ENCODE measurements around the gene AGAP3.

The AGAP3 gene

DNA sequence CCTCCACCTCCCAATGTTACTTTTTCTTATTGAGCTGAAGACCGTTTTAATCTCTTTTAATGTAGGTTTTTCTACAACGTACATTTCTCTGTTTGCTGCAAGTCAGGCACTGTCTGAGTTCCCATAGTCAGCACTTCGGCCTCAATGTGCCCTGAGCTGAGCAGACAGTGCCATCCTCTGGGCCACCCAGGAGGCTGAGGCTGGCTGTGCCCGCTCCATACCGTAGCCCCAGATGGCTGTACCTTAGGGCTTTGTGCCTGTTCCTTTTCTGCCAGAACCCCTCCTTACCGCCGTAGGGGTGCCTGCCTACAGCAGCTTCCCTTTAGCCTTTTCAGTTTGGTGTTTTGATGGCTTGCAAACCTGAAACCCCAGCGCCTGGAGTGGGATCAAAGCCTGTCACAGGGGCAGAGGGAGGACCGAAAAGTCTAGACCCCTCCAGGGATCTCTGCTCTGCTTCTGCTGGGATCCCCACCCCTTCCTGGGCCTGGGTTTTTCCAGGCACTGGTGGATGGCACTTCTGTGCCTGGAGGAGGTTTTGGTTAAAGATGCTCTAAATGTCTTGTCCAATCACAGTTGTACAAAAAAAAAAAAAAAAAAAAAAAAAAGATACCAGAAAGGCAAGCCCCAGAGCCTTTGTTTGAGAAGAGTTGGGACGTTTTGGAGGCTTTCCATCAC lies 9.0 kb downstream of the AGAP3 start:
- DNase-seq: peak in 1 of 42 donors; percentile 30
- intact Hi-C loops (cut with DNase I): no loop called here

- DNase-seq: no peak
- intact Hi-C loops (cut with DNase I): no loop called here
Measured at GRCh38 chr7:151095828-151096475, 9.7 kb downstream of the AGAP3 start.

DNA sequence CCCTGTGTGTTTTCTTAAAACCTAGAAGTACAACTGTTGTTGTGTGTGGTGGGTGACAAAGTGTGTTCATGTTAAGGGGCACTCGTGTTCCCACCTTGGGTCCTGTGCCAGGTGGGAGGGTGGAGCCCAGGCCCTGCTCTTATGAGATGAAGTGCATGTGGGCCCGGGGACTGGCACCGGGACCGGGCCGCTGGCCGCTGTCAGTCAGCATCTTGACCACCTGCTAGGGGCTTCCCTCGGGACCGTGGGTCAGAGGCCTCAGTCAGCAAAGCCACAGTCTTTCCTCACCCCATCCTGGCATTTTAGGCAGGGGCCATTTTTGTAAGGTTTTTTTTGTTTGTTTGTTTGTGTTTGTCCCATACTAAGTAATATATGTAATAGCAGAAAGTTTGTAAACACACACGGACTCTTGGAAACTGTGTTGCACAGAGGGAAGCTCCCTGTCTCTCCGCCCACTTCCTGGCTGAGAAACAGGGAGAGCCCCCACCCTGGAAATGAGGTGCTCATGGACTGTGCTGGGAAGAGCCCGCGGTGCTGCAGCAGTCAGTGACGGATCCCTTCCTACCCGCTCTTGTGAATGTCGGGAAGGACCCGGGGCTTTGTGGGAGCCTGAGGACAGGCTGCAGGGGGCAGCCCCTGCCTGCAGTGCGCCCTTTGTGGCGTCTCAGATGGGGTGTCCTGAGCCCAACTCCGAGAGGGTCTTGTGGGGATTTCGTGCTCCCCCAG lies 13.4 kb downstream of the AGAP3 start:
- DNase-seq: no peak

GRCh38 chr7:151100921-151101320 lies 14.6 kb downstream of the AGAP3 start:
- intact Hi-C loops (cut with DNase I): no loop called here
- DNase-seq: no peak

More for the DNA sequence above, 13.4 kb downstream of the AGAP3 start:
- intact Hi-C loops (cut with DNase I): no loop called here

DNA sequence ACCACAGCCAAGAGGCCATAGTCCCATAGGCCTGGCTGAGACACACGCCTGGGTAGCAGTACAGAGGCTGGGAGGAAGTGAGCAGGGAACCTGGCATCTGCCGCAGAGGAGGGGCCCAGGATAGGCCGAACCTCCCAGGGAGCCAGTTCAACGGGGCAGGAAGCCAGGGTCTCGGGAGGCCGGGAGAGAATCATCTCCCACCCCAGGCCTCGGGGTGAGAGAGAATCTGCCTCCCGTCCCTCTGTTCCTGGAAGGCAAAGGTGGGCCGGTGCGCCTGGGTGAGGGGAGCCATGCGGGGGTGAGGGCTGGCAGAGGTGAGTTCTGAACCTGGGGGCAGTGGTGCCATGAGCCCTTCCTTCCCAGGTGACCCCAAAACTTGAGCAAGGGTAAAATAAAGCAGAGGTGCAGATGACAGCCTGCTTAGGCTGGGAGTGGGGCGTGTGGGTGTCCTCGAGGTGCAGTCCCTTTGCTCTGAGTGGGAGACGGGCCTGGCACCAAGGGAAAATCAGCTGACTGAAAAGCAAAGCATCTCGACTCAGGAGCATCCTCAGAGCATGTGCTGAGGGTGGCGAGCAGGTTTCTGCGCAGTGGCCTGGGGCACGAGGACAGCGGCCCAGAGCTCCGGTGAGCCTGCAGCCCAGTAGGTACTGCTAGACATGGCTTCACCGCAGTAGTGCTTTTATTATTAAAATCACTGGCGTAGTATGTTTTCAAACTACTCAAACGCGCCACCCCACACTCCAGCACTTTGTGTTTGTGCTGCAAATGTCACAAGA lies 15.5 kb downstream of the AGAP3 start:
- peak in 2 of 42 donors; percentile 41 to 45 for DNase-seq
- intact Hi-C loops (cut with DNase I): no loop called here

DNA sequence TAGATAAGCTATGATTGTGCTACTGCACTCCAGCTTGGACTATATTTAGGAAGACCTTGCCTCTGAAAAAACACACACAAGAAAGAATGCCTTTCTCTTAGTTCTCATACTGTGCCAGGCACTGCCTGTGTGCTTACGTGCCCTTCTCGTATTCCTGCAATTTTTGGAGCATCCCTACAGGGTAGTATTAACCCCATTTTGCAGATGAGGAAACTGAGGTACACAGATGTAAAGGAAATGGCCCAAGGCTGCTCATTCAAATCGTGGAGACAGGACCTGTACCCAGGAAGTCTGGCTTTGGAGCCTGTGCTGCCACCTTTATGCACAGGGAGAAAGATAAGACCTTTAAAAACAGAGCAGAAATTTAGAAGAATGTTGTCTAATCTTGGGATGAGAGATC lies 16.7 kb downstream of the AGAP3 start:
- intact Hi-C loops (cut with DNase I): no loop called here
- DNase-seq: no peak

DNA sequence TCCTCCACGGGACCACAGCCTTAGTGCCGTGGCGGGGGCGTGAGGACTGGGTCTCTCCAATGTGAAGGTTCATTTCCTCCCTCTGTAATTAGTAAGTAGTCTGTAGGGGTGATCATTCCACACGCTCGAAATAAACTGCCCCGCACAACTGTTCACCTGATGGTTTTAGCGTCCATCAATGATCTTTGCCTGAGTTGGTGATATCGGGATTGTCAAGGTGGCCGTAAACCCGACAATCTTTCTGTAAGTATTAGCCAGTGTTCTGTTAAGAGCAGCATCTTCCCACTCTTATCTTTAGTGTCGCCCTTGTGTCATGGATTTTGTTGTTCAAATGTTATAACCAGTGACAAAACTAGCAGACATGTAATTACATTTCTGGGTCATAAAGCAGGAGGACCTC lies 17.7 kb downstream of the AGAP3 start:
- no peak for DNase-seq
- intact Hi-C loops (cut with DNase I): no loop called here

DNA sequence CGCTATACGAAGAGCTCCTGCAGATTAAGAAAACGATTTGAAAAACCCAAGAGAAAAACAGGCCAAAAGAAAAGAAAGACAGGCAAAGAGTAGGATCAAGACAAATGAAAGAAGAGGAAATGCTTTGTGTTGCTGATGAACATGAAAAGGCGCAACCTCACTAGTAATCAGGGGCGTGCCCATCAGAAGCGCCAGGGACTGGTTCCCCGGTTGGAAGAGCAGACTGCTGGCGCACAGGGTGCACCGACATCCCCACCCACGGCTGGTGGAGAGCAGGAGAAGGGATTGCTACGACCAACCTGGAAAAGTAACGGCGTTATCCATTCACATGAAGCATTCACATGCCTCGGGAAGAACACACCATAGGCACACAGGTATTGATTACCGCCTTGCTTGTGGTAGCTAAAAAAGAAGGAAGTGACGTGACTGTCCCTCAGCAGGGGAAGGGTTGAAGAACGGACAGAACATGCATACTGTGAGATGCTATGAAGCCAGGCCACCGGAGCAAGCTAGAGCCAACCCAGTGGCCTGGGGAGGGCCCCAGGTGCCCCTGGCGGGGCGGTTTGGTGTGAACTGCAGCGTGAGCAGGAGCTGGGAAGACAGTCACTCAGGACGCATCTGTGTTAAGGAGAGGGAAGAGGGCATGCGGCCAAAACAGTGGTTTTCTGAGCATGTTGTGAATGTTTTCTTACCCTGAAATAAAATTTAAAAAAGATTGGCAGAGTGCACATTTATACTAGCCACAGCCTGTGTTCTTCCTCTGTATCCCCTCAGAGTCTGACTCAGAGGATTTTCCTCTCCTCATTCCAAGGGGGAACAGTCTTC lies 18.3 kb downstream of the AGAP3 start:
- intact Hi-C loops (cut with DNase I): no loop called here
- no peak for DNase-seq

- DNase-seq: no peak
- intact Hi-C loops (cut with DNase I): no loop called here
Measured at GRCh38 chr7:151107882-151108281, 21.6 kb downstream of the AGAP3 start.

GRCh38 chr7:151109094-151110048 lies 23.1 kb downstream of the AGAP3 start:
- no peak for DNase-seq
- intact Hi-C loops (cut with DNase I): loop anchor here (5.0 kb wide), 1 partner anchor 82 kb away; the partner anchor contains the start of gene ABCB8

- intact Hi-C loops (cut with DNase I): loop anchor here (5.0 kb wide), 1 partner anchor 83 kb away; the partner anchor contains the start of gene ABCB8
Measured at GRCh38 chr7:151110236-151110940, 24.1 kb downstream of the AGAP3 start.

GRCh38 chr7:151110941-151111645 lies 24.8 kb downstream of the AGAP3 start:
- peak; percentile 62 to 93 (median 82) for DNase-seq
- intact Hi-C loops (cut with DNase I): loop anchor here (5.0 kb wide), 1 partner anchor 84 kb away; the partner anchor contains the start of gene ABCB8

More at GRCh38 chr7:151110236-151110940, 24.1 kb downstream of the AGAP3 start:
- DNase-seq: no peak

DNA sequence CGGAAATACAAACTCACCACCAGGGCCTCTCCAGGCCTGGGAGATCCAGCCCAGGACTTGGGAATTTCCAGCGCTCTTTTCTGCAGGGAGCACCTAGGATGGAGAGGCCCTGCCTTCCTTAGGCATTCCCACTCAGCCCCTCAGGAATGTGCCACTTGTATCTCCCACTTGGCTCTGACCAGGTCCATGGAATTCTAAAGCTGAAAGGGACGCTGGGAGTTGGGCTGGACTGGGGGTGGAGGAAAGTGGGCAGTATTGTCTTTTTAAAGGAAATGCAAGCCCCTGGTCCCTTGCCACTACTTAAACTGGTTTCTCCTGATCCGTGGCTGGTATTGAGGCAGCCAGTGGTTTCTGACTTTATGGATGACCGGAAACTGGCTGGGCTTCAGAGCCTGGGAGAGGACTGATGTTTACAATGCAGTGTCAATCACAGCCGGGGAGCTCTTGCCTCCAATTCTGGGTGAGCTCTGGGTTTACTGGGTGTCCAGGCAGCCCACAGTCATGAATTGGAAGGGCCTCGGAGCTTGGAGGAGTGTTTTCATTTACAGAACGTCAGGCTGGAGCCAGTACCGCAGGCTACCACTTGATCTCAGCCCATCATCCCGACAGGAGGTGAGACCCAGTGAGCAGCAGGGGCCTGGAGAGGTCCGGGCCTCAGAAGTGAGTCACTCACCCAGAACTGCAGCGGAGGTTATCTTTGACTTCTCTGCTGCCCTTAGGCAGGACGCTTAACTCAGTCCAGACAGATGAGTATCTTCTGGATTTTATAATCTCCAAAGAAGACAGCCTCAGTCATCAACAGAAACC lies 27.3 kb downstream of the AGAP3 start:
- intact Hi-C loops (cut with DNase I): loop anchor here (5.0 kb wide), 1 partner anchor 86 kb away; the partner anchor contains the start of gene ABCB8
- no peak for DNase-seq

DNA sequence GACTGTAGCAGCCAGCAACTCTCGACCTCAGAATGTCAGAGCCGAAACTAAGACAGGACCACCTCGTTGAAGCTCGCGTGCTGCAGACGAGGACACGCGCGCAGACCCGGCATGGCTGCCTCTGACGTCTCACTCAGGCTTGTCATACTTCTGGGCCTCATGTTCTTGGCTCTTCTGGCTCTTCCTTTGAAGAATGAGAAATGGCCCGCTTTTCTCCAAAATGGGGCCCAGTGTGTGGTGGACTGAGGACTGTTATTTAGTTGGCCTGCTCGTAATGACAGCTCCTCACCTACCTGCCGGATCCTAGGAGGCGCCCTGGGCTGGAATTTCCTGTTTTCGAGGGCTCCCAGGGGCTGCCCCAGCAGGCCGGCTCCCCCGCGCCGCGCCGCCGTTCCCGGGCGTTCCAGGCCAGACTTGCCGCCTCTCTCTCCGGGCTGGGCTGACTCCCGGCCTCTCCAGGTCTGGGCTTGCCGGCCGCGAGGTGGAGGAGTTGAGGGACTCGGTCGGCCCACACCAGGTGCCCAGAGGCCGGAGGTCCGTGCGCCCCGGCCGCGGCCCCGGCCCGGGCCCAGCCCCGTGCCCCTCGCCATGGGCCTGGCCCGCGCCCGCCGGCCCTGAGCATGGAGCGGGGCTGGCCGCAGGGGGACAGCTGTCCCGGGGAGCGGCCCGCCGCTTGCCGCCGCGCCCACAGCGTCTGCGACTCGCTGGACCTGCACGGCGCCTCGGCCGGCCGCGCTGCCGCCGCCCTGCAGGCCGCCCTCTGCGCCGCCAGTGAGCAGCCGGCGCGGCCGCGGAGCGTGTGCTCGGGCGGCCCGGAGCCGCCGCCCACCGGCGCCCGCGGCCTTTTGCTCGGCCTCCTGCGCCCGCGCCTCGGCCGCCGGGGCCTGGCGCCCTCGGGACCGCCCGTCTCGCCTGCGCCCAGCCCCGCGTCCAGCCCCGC lies 28.1 kb downstream of the AGAP3 start:
- intact Hi-C loops (cut with DNase I): loop anchor here (5.0 kb wide), 2 partner anchors 87 to 113 kb away; partner anchors contain the start of genes ABCB8 and ABCF2
- DNase-seq: no peak
